H1 (cell line): Measurements from ENCODE around the gene TREM1. TPM values are rescaled to one million over a fixed set of nuclear protein-coding genes. Genes with fewer than 3 reads are reported as not detected.

Source experiments
- CTCF ChIA-PET: fragments of 300-600 bp; sonication (Branson Sonifier 250); formaldehyde crosslinking; loops from one replicate; lab custom pipeline; 2021; ENCODE audit not compliant: partially characterized antibody; lab: Charles Lee
- POLR2A ChIA-PET: fragments of 300-600 bp; sonication (Branson Sonifier 250); formaldehyde crosslinking; loops from one replicate; lab custom pipeline; 2021; ENCODE audit warnings: inconsistent platforms; ENCODE audit not compliant: partially characterized antibody; lab: Charles Lee
- DNase-seq, 2 experiments: peaks; one replicate each; pipeline versions ENCODE4 v3.0.0 to v3.0.0-alpha.2; 2010 to 2022; ENCODE audit warnings: low spot score in 2 of 2, low read depth in 1 of 2, mixed read lengths in 1 of 2
- FAIRE-seq: peaks from 2 replicates; lab custom pipeline; 2011; peaks lifted over from hg19 to GRCh38; lab: Jason Lieb, UNC
- H2AFZ ChIP-seq: 2 replicates; pipeline ENCODE4 v1.8.1; 2012; ENCODE audit warnings: low read length, inconsistent platforms
- H2AK5ac ChIP-seq: 2 replicates; pipeline ENCODE4 v1.6.1; 2013; ENCODE audit warnings: low read depth, low read length
- H2BK120ac ChIP-seq: replicated peaks from 2 replicates; pipeline ENCODE3; 2013; ENCODE audit warnings: low read depth, low read length, inconsistent platforms
- H2BK12ac ChIP-seq: 2 replicates; pipeline ENCODE4 v1.6.1; 2013; ENCODE audit warnings: low read depth, low read length
- H2BK15ac ChIP-seq: 2 replicates; pipeline ENCODE4 v1.6.1; 2013; ENCODE audit warnings: low read length
- H2BK20ac ChIP-seq: 2 replicates; pipeline ENCODE4 v1.6.1; 2013; ENCODE audit warnings: low read length
- H2BK5ac ChIP-seq: 2 replicates; pipeline ENCODE4 v1.6.1; 2013; ENCODE audit warnings: low read depth, low read length
- H3K14ac ChIP-seq: 2 replicates; pipeline ENCODE4 v1.6.1; 2013; ENCODE audit warnings: inconsistent platforms; ENCODE audit not compliant: insufficient read length
- H3K18ac ChIP-seq: 2 replicates; pipeline ENCODE4 v1.6.1; 2013; ENCODE audit warnings: low read length; ENCODE audit errors: extremely low read depth
- H3K23ac ChIP-seq: 2 replicates; pipeline ENCODE4 v1.6.1; 2013; ENCODE audit warnings: inconsistent platforms; ENCODE audit not compliant: insufficient read length
- H3K23me2 ChIP-seq: 2 replicates; pipeline ENCODE4 v1.6.1; 2013; ENCODE audit warnings: low read depth, low read length
- H3K27ac ChIP-seq: 2 replicates; pipeline ENCODE4 v1.6.1; 2011; ENCODE audit warnings: low read depth, low read length, inconsistent platforms
- H3K27me3 ChIP-seq, 4 experiments: replicated peaks in 1 of 4; 1 replicate in 1 of 4; 2 replicates in 3 of 4; pipeline versions ENCODE4 v1.6.1 to v1.8.1; 2011 to 2013; ENCODE audit warnings: low read length in 3 of 4, mild to moderate bottlenecking in 3 of 4, inconsistent platforms in 2 of 4, mixed read lengths in 2 of 4, moderate library complexity in 1 of 4; ENCODE audit not compliant: control insufficient read depth in 3 of 4, insufficient read depth in 3 of 4; ENCODE audit errors: extremely low read depth in 1 of 4
- H3K36me3 ChIP-seq, 4 experiments: 2 replicates each; pipeline versions ENCODE4 v1.6.1 to v1.8.1; 2011 to 2013; ENCODE audit warnings: mild to moderate bottlenecking in 4 of 4, low read length in 3 of 4, moderate library complexity in 2 of 4, control low read depth in 1 of 4, inconsistent platforms in 1 of 4; ENCODE audit not compliant: insufficient read depth in 4 of 4, control insufficient read depth in 2 of 4
- H3K4ac ChIP-seq: replicated peaks from 2 replicates; pipeline ENCODE3; 2013; ENCODE audit warnings: low read length, low read depth, mixed read lengths, inconsistent platforms; ENCODE audit not compliant: insufficient read length
- H3K4me1 ChIP-seq, 4 experiments: replicated peaks in 1 of 4; 1 replicate in 1 of 4; 2 replicates in 3 of 4; pipeline versions ENCODE4 v1.6.1 to v1.8.1; 2011 to 2013; ENCODE audit warnings: low read length in 3 of 4, inconsistent platforms in 2 of 4, mixed read lengths in 1 of 4; ENCODE audit not compliant: insufficient read depth in 4 of 4, control insufficient read depth in 3 of 4
- H3K4me2 ChIP-seq, 2 experiments: 2 replicates each; pipeline versions ENCODE4 v1.6.1 to v1.8.1; 2011 to 2013; ENCODE audit warnings: low read depth in 2 of 2, low read length in 2 of 2, control low read depth in 1 of 2, inconsistent platforms in 1 of 2, mild to moderate bottlenecking in 1 of 2; ENCODE audit not compliant: insufficient read depth in 1 of 2
- H3K4me3 ChIP-seq, 4 experiments: fragments of 200-600, 300-600 bp in 1 of 4; sonication (generic), shearing (Covaris generic), sonication (Bioruptor Twin) in 1 of 4; 2 replicates each; pipeline versions ENCODE4 v1.5.1 to v1.8.1; 2011 to 2016; ENCODE audit warnings: low read length in 4 of 4, low read depth in 3 of 4, control low read depth in 2 of 4, inconsistent platforms in 2 of 4, mild to moderate bottlenecking in 2 of 4, mixed read lengths in 1 of 4, moderate library complexity in 1 of 4; ENCODE audit not compliant: insufficient read depth in 2 of 4; ENCODE audit errors: extremely low read depth in 1 of 4
- H3K56ac ChIP-seq: replicated peaks from 2 replicates; pipeline ENCODE3; 2013; ENCODE audit warnings: low read depth, mild to moderate bottlenecking, mixed read lengths, low read length, inconsistent platforms; ENCODE audit not compliant: insufficient read length
- H3K79me1 ChIP-seq: 2 replicates; pipeline ENCODE4 v1.6.1; 2013; ENCODE audit warnings: low read depth, low read length, control low read depth
- H3K79me2 ChIP-seq, 2 experiments: 2 replicates each; pipeline versions ENCODE4 v1.6.1 to v1.8.1; 2012 to 2013; ENCODE audit warnings: low read length in 2 of 2, mild to moderate bottlenecking in 2 of 2, inconsistent platforms in 1 of 2; ENCODE audit not compliant: insufficient read depth in 2 of 2, control insufficient read depth in 1 of 2
- H3K9ac ChIP-seq, 4 experiments: replicated peaks in 1 of 4; 1 replicate in 1 of 4; 2 replicates in 3 of 4; pipeline versions ENCODE4 v1.6.1 to v1.8.1; 2011 to 2013; ENCODE audit warnings: low read depth in 3 of 4, low read length in 3 of 4, control low read depth in 2 of 4, mild to moderate bottlenecking in 2 of 4, moderate library complexity in 2 of 4, inconsistent platforms in 1 of 4; ENCODE audit errors: extremely low read depth in 1 of 4
- H3K9me3 ChIP-seq, 2 experiments: 2 replicates each; pipeline versions ENCODE4 v1.6.1 to v1.8.1; 2012 to 2013; ENCODE audit warnings: mild to moderate bottlenecking in 2 of 2, moderate library complexity in 2 of 2, control low read depth in 1 of 2, inconsistent platforms in 1 of 2, low read depth in 1 of 2, low read length in 1 of 2, mixed read lengths in 1 of 2; ENCODE audit not compliant: insufficient read depth in 2 of 2
- H4K20me1 ChIP-seq, 2 experiments: replicated peaks in 1 of 2; 2 replicates each; pipeline versions ENCODE3 to v1.8.1; 2011 to 2013; ENCODE audit warnings: inconsistent platforms in 2 of 2, low read length in 2 of 2, mild to moderate bottlenecking in 1 of 2; ENCODE audit not compliant: insufficient read depth in 2 of 2, control insufficient read depth in 1 of 2
- H4K5ac ChIP-seq: 2 replicates; pipeline ENCODE4 v1.6.1; 2013; ENCODE audit warnings: low read length, low read depth, mixed read lengths, inconsistent platforms; ENCODE audit not compliant: insufficient read length
- H4K8ac ChIP-seq: 2 replicates; pipeline ENCODE4 v1.8.0; 2013; ENCODE audit warnings: mild to moderate bottlenecking, moderate library complexity, low read length, inconsistent platforms; ENCODE audit not compliant: insufficient read depth; ENCODE audit errors: extremely low read depth
- H4K91ac ChIP-seq: replicated peaks from 2 replicates; pipeline ENCODE3; 2013; ENCODE audit warnings: low read length, mixed read lengths, inconsistent platforms; ENCODE audit not compliant: insufficient read length
- ASH2L ChIP-seq: fragments of 200-600, 300-600 bp; sonication (generic); IDR thresholded peaks from one replicate; pipeline ENCODE4 v1.7.1; 2017; ENCODE audit warnings: low read length
- ATF3 ChIP-seq: IDR thresholded peaks from 2 replicates; pipeline ENCODE4 v1.6.1; 2011; ENCODE audit warnings: low read depth, mild to moderate bottlenecking, low read length; ENCODE audit not compliant: insufficient read depth
- CBX5 ChIP-seq: fragments of 300-800, 300-1000 bp; sonication (generic); IDR thresholded peaks from 2 replicates; pipeline ENCODE4 v1.7.1; 2016; ENCODE audit warnings: antibody characterized with exemption, low read length, low read depth
- CBX8 ChIP-seq: fragments of 300-800, 300-1000 bp; sonication (generic); IDR thresholded peaks from 2 replicates; pipeline ENCODE4 v1.7.1; 2016; ENCODE audit warnings: low read depth, low read length, borderline replicate concordance
- EP300 ChIP-seq, 2 experiments: IDR thresholded peaks; 1 replicate in 1 of 2; 2 replicates in 1 of 2; pipeline ENCODE4 v1.6.1; 2011 to 2012; ENCODE audit warnings: low read depth in 2 of 2, low read length in 2 of 2, mild to moderate bottlenecking in 2 of 2, borderline replicate concordance in 1 of 2, inconsistent platforms in 1 of 2, moderate library complexity in 1 of 2
- GABPA ChIP-seq: IDR thresholded peaks from 2 replicates; pipeline ENCODE4 v1.6.1; 2011; ENCODE audit warnings: mild to moderate bottlenecking, low read length, moderate library complexity, borderline replicate concordance; ENCODE audit not compliant: insufficient read depth
- JUN ChIP-seq: IDR thresholded peaks from 2 replicates; pipeline ENCODE4 v1.6.1; 2011; ENCODE audit warnings: low read depth, mild to moderate bottlenecking, improper control_type of control experiment, low read length
- NANOG ChIP-seq: IDR thresholded peaks from 2 replicates; pipeline ENCODE4 v1.6.1; 2011; ENCODE audit warnings: low read length, low read depth, mild to moderate bottlenecking, inconsistent platforms; ENCODE audit not compliant: insufficient read depth, poor library complexity, severe bottlenecking
- NRF1 ChIP-seq: IDR thresholded peaks from 2 replicates; pipeline ENCODE4 v1.6.1; 2011; ENCODE audit warnings: mild to moderate bottlenecking, low read depth, low read length, improper control_type of control experiment
- RNF2 ChIP-seq: fragments of 200-900, 300-1000 bp; sonication (generic); IDR thresholded peaks from 2 replicates; pipeline ENCODE4 v1.7.1; 2016; ENCODE audit warnings: borderline replicate concordance, low read depth, mild to moderate bottlenecking, antibody characterized with exemption, low read length; ENCODE audit not compliant: poor library complexity, severe bottlenecking; ENCODE audit errors: missing control alignments
- SUZ12 ChIP-seq: fragments of 200-600 bp; sonication (generic); IDR thresholded peaks from 2 replicates; pipeline ENCODE4 v1.6.1; 2012; ENCODE audit warnings: mild to moderate bottlenecking, inconsistent platforms, low read length, moderate library complexity, mixed read lengths
- TAF1 ChIP-seq: IDR thresholded peaks from 2 replicates; pipeline ENCODE4 v1.6.1; 2011; ENCODE audit warnings: mild to moderate bottlenecking, low read depth, low read length
- WGBS, 2 experiments: shearing (Covaris generic) in 1 of 2; methylation state at CpG; one replicate each; pipeline versions ENCODE4 v1.1.6 to v1.1.7; 2013 to 2015; ENCODE audit warnings: low lambda C conversion rate in 2 of 2, mixed read lengths in 2 of 2, inconsistent platforms in 1 of 2, low coverage in 1 of 2, missing lambda C conversion rate in 1 of 2; ENCODE audit not compliant: insufficient replicate concordance in 2 of 2, insufficient coverage in 1 of 2, insufficient read length in 1 of 2; ENCODE audit errors: extremely low coverage in 1 of 2, missing lambda C conversion rate in 1 of 2; 5-methylcytosine and 5-hydroxymethylcytosine counted together
- polyA plus RNA-seq, 7 experiments: library from polyadenylated mRNA; depleted of rRNA in 3 of 7; stranded (reverse) in 5 of 7; unstranded in 2 of 7; fragments of >200 nt in 5 of 7; fragments of 200-250 nt in 2 of 7; gene quantifications; 1 replicate in 5 of 7; 2 replicates in 1 of 7; 4 replicates in 1 of 7; pipeline versions ENCODE4 v1.2.1 to v1.2.3, GENCODE V29; 2011 to 2013; ENCODE audit warnings: missing spikeins in 2 of 7, mixed read lengths in 2 of 7
- total RNA-seq: library from RNA; stranded (reverse); fragmentation: NEBNext Ultra II Directional; extraction: Animal tissue kit (Norgen Biotek cat#: 25700); gene quantifications from 2 replicates; pipeline ENCODE4 v1.2.1, GENCODE V29; 2021
- TF ChIP-seq, protein P1 (sequence below): IDR thresholded peaks from 2 replicates; pipeline ENCODE4 v1.6.1; 2012; ENCODE audit warnings: inconsistent platforms

Gene TREM1
- total and polyA plus RNA-seq, 2 of the 8 experiments (the other 6 are each of a cell fraction or from before 2014, with no cell fraction given) = not detected

- Histone ChIP-seq H4K5ac (no peak overlapping the region), H2AFZ (no peak overlapping the region), H3K14ac (no peak overlapping the region), H3K36me3 (no peaks in the 10 kb centered on the region), H3K4me2 (no peak overlapping the region), H4K8ac (no peak overlapping the region), H4K91ac (no peak overlapping the region), H3K9me3 (peaks cover 3 to 4% of the 10 kb centered on the region in 2 experiments), H2BK20ac (no peak overlapping the region), H2BK15ac (no peak overlapping the region), H3K4me3 (no peak overlapping the region), H3K27me3 (no peaks in the 10 kb centered on the region), H2AK5ac (no peak overlapping the region), H3K4me1 (no peaks in the 10 kb centered on the region), H2BK120ac (no peak overlapping the region), H3K56ac (no peak overlapping the region), H3K4ac (no peak overlapping the region), H3K18ac (no peak overlapping the region), H3K79me2 (no peaks in the 10 kb centered on the region), H3K27ac (no peak overlapping the region), H3K23ac (no peak overlapping the region), H2BK12ac (no peak overlapping the region), H3K79me1 (no peaks in the 10 kb centered on the region), H3K23me2 (no peaks in the 10 kb centered on the region), H2BK5ac (no peak overlapping the region), H3K9ac (no peak overlapping the region), H4K20me1 (no peaks in the 10 kb centered on the region)
- no peak for DNase-seq
- no peak for FAIRE-seq
- ChIA-PET POLR2A (no interaction called here), CTCF (interaction anchor here (0.7 to 1.3 kb wide), 3 partner anchors 21 to 166 kb away, joined by 3 to 4 read pairs (median 3); no protein-coding TSS in a partner anchor)
- WGBS, 2 experiments = 86% methylated on average over 1 of the region's 1 CpG; no CpG with 5 or more reads in 1 of the 2 experiments
- no peak for TF ChIP-seq EP300 (IDR thresholded peaks at IDR 0.05; ENCODE audit: borderline replicate concordance in 1 of 2, low read depth in 2 of 2, low read length in 2 of 2)
- TF ChIP-seq ASH2L = no peak
- no peak for TF ChIP-seq RNF2
- TF ChIP-seq GABPA = no peak
- TF ChIP-seq TAF1 = no peak
- TF ChIP-seq ATF3 = no peak
- no peak for TF ChIP-seq JUN
- TF ChIP-seq NRF1 = no peak
- no peak for TF ChIP-seq NANOG
- TF ChIP-seq CBX5 = no peak
- no peak for TF ChIP-seq CBX8
- no peak for TF ChIP-seq SUZ12
- TF ChIP-seq, protein P1, sequence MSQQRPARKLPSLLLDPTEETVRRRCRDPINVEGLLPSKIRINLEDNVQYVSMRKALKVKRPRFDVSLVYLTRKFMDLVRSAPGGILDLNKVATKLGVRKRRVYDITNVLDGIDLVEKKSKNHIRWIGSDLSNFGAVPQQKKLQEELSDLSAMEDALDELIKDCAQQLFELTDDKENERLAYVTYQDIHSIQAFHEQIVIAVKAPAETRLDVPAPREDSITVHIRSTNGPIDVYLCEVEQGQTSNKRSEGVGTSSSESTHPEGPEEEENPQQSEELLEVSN = no peak
Measured at GRCh38 chr6:41258196-41258493, 28.3 kb downstream of the TREM1 start.
